SH-SY5Y (cell line): ENCODE data around the gene CCL19.

Experiments
- GATA2 ChIP-seq: IDR thresholded peaks from 2 replicates; pipeline ENCODE4 v1.6.1; 2011; ENCODE audit warnings: mild to moderate bottlenecking, low read depth, low read length
- GATA3 ChIP-seq: IDR thresholded peaks from 2 replicates; pipeline ENCODE4 v1.6.1; 2011; ENCODE audit warnings: low read depth, mild to moderate bottlenecking, low read length, moderate library complexity

- TF ChIP-seq GATA2 (no peak), GATA3 (no peak)
Observed at GRCh38 chr9:34732478-34732877, 41.4 kb upstream of the CCL19 start.
